DND-41 (cell line): Measurements from ENCODE around the gene PPP2R2D.

Experiments used
- ATAC-seq: fragments of 200-7000 bp; cut with Tn5 transposase; 3 replicates; pipeline ENCODE4 v1.9.1; 2021; ENCODE audit warnings: low read depth; ENCODE audit not compliant: insufficient read depth
- DNase-seq: peaks from one replicate; pipeline ENCODE4 v3.0.0-alpha.2; 2020
- H2AFZ ChIP-seq: 2 replicates; pipeline ENCODE4 v1.6.0; 2012; ENCODE audit warnings: low read depth, low read length
- H3K27ac ChIP-seq: 2 replicates; pipeline ENCODE4 v1.5.1; 2012; ENCODE audit warnings: low read length, inconsistent platforms
- H3K27me3 ChIP-seq: fragments of 200-600 bp; sonication (generic); 2 replicates; pipeline ENCODE4 v1.6.0; 2012; ENCODE audit warnings: low read length, mild to moderate bottlenecking, inconsistent platforms; ENCODE audit not compliant: insufficient read depth, poor library complexity
- H3K36me3 ChIP-seq: 2 replicates; pipeline ENCODE4 v1.5.1; 2012; ENCODE audit warnings: low read length, inconsistent platforms; ENCODE audit not compliant: insufficient read depth
- H3K4me1 ChIP-seq: 2 replicates; pipeline ENCODE4 v1.5.1; 2012; ENCODE audit warnings: mild to moderate bottlenecking, low read length; ENCODE audit not compliant: insufficient read depth
- H3K4me2 ChIP-seq: 2 replicates; pipeline ENCODE4 v1.6.0; 2012; ENCODE audit warnings: mild to moderate bottlenecking, moderate library complexity, low read length, inconsistent platforms; ENCODE audit not compliant: insufficient read depth
- H3K4me3 ChIP-seq, 2 experiments: fragments of 200-600 bp in 1 of 2; shearing (Covaris generic) in 1 of 2; 2 replicates each; pipeline ENCODE4 v1.5.1; 2012 to 2016; ENCODE audit warnings: inconsistent platforms in 2 of 2, low read length in 2 of 2, mild to moderate bottlenecking in 2 of 2, low read depth in 1 of 2, moderate library complexity in 1 of 2
- H3K79me2 ChIP-seq: 2 replicates; pipeline ENCODE4 v1.6.0; 2012; ENCODE audit warnings: low read length, inconsistent platforms; ENCODE audit not compliant: insufficient read depth
- H3K9ac ChIP-seq: 2 replicates; pipeline ENCODE4 v1.6.0; 2012; ENCODE audit warnings: low read depth, mild to moderate bottlenecking, inconsistent platforms, low read length, moderate library complexity
- H3K9me3 ChIP-seq: 2 replicates; pipeline ENCODE4 v1.5.1; 2012; ENCODE audit warnings: low read length, moderate library complexity, mild to moderate bottlenecking, inconsistent platforms; ENCODE audit not compliant: insufficient read depth, severe bottlenecking
- H4K20me1 ChIP-seq: 2 replicates; pipeline ENCODE4 v1.6.0; 2012; ENCODE audit warnings: low read length; ENCODE audit not compliant: insufficient read depth
- CTCF ChIP-seq: IDR thresholded peaks from 2 replicates; pipeline ENCODE4 v1.5.1; 2012; ENCODE audit warnings: borderline replicate concordance, low read length, moderate library complexity, mild to moderate bottlenecking; ENCODE audit not compliant: poor library complexity, severe bottlenecking; ENCODE audit errors: extremely low read depth
- EZH2 ChIP-seq: IDR thresholded peaks from 3 replicates; pipeline ENCODE4 v1.6.1; 2012; ENCODE audit warnings: borderline replicate concordance, low read depth, mild to moderate bottlenecking, moderate library complexity, low read length, inconsistent platforms; ENCODE audit not compliant: severe bottlenecking

Gene PPP2R2D

GRCh38 chr10:131909929-131910328, 9.1 kb downstream of the PPP2R2D start:
- Histone ChIP-seq H3K9ac (no peak overlapping the region), H3K27ac (no peak overlapping the region), H3K4me3 (no peak overlapping the region), H3K36me3 (peaks cover 66% of the 10 kb centered on the region), H2AFZ (no peak overlapping the region), H3K79me2 (peaks cover 96% of the 10 kb centered on the region), H3K4me1 (peaks cover 28% of the 10 kb centered on the region), H3K27me3 (no peaks in the 10 kb centered on the region), H4K20me1 (peaks cover 94% of the 10 kb centered on the region), H3K9me3 (no peaks in the 10 kb centered on the region), H3K4me2 (no peak overlapping the region)
- ATAC-seq (no peak), DNase-seq (no peak)
- TF ChIP-seq EZH2 (no peak), CTCF (no peak)

GRCh38 chr10:131910663-131911314, 10.0 kb downstream of the PPP2R2D start:
- H3K9ac ChIP-seq, result no peak overlapping the region
- DNase-seq (no peak), ATAC-seq (no peak)
- no peak overlapping the region for H3K4me2 ChIP-seq
- peaks cover 58% of the 10 kb centered on the region for H3K36me3 ChIP-seq
- H3K27ac ChIP-seq, result no peak overlapping the region
- no peaks in the 10 kb centered on the region for H3K9me3 ChIP-seq
- peaks cover 91% of the 10 kb centered on the region for H4K20me1 ChIP-seq
- H2AFZ ChIP-seq, result no peak overlapping the region
- peaks cover 96% of the 10 kb centered on the region for H3K79me2 ChIP-seq
- TF ChIP-seq EZH2, result no peak
- TF ChIP-seq CTCF, result no peak
- H3K27me3 ChIP-seq, result no peaks in the 10 kb centered on the region
- no peak overlapping the region for H3K4me3 ChIP-seq
- peaks cover 20% of the 10 kb centered on the region for H3K4me1 ChIP-seq

- no peak for DNase-seq
- no peak for ATAC-seq
- Histone ChIP-seq H3K36me3 (peaks cover 51% of the 10 kb centered on the region), H3K4me1 (peaks cover 14% of the 10 kb centered on the region), H3K9me3 (no peaks in the 10 kb centered on the region), H4K20me1 (peaks cover 90% of the 10 kb centered on the region), H2AFZ (no peak overlapping the region), H3K79me2 (peaks cover 96% of the 10 kb centered on the region), H3K4me3 (no peak overlapping the region), H3K27me3 (no peaks in the 10 kb centered on the region), H3K27ac (no peak overlapping the region), H3K9ac (no peak overlapping the region), H3K4me2 (no peak overlapping the region)
- TF ChIP-seq EZH2 (no peak), CTCF (no peak)
These were observed 10.6 kb downstream of the PPP2R2D start for GRCh38 chr10:131911451-131911850.
